ENCODE measurements around the gene MRC2. TPM values are rescaled to one million over a fixed set of nuclear protein-coding genes. Genes with fewer than 3 reads are reported as not detected.
A peak's percentile ranks its signal among the peaks of the same experiment; 100 is the strongest.

The MRC2 gene
- total RNA-seq (2021; ENCODE audit: unreplicated experiment) = 10.7 TPM
- 10.1 and 13.7 TPM in 2 replicates for polyA plus RNA-seq (2012)
- Bru-seq, nascent RNA = percentile 42 among the genes with signal in this experiment
- percentile 50 among the genes with signal in this experiment for BruChase-seq, experiment 1, labeled RNA remaining after a 6-hour chase
- percentile 44 among the genes with signal in this experiment for BruChase-seq, experiment 2, labeled RNA remaining after a 2-hour chase
- long read RNA-seq, full-length matches to known transcripts = 1 of 13 reads
- long read RNA-seq, partial matches to known transcripts = 7 of 13 reads
- long read RNA-seq, other reads (novel, unspliced or antisense) = 5 of 13 reads

DNA sequence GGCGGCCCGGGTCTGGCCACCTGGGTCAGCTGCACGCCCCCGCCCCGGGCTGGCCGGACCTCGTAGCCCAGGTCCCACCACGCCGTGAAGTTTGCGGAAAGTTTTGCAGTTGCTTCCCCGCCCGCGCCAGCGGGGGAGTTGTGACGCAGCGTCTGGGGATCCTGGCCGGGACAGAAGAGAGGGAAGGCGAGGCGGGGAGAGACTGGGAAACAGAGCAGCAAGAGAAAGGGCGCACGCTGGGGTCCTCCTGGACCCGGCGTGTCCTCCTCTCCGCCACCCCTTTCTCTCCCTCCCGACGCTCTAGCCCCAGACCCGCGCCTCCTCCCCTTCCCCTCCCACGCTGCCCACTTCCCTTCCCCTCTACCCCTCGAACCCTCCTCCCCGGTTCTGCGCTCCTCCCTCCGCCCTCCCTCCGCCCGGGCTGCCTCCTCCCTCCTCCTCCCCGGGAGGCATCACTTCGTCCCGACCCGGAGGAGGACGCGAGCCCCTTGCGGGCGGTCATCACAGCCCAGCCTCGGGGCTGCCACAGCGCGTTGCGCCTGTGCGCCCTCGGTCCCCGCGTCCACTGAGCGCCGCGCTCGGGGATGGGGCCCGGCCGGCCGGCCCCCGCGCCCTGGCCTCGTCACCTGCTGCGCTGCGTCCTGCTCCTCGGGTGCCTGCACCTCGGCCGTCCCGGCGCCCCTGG is at the start of gene MRC2:
MRC2 (plus strand) TSS at position 452 of the 685 bp plus-strand sequence; CDS start at position 585, 133 bp downstream.
- TF ChIP-seq, protein P1, sequence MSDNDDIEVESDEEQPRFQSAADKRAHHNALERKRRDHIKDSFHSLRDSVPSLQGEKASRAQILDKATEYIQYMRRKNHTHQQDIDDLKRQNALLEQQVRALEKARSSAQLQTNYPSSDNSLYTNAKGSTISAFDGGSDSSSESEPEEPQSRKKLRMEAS (IDR thresholded peaks at IDR 0.05) = no peak
- TF ChIP-seq POLR2AphosphoS5 (IDR thresholded peaks at IDR 0.05; ENCODE audit: low read depth, low read length) (peak; percentile 50; the same call in 1 of the 2 replicates), SRF (IDR thresholded peaks at IDR 0.05; ENCODE audit: low read depth) (no peak), EGR1 (IDR thresholded peaks at IDR 0.05; ENCODE audit: low read depth) (peak; percentile 77), YY1 (IDR thresholded peaks at IDR 0.05; ENCODE audit: extremely low read depth, insufficient replicate concordance, low read depth, low read length) (no peak), ZFX (IDR thresholded peaks at IDR 0.05) (no peak)
- H3K27ac ChIP-seq (ENCODE audit: low read depth, low read length) = peak within 1 kb of the TSS; percentile 48; the same call in 1 of the 2 replicates
- no peaks in the 10 kb centered on the region for H3K9me3 ChIP-seq (ENCODE audit: control insufficient read depth in 1 of 2, insufficient read depth in 1 of 2, low read depth in 1 of 2, low read length in 2 of 2)
- no TSS peak for BruUV-seq (replicated peaks)
- H3K27me3 ChIP-seq (ENCODE audit: insufficient read depth, low read length) = no peaks in the 10 kb centered on the region
- peak within 1 kb of the TSS; percentile 64 for H3K9ac ChIP-seq (ENCODE audit: low read length)
- no peaks in the 10 kb centered on the region for H3K36me3 ChIP-seq (ENCODE audit: control insufficient read depth in 1 of 2, insufficient read depth in 2 of 2, low read length in 2 of 2)
- H2AFZ ChIP-seq (ENCODE audit: low read depth, low read length, poor library complexity, severe bottlenecking) = peak within 1 kb of the TSS; percentile 72
- no peaks in the 10 kb centered on the region for H4K20me1 ChIP-seq (ENCODE audit: insufficient read depth)
- intact Hi-C loops (cut with micrococcal nuclease) = no loop called here
- H3K4me3 ChIP-seq (replicated peaks in 1 of 2; ENCODE audit: low read depth in 1 of 2, low read length in 2 of 2) = peak within 1 kb of the TSS; percentile 54 to 74
- CTCF ChIA-PET = no interaction called here
- ATAC-seq (peak; percentile 83), DNase-seq (ENCODE audit: low read depth, low spot score) (peak; percentile 31)
- H3K4me1 ChIP-seq (ENCODE audit: control insufficient read depth in 1 of 2, insufficient read depth in 2 of 2, low read length in 2 of 2) = peaks cover 11 to 39% of the 10 kb centered on the region in 2 experiments; a peak in 3 of 4 replicates
- no peaks in the 10 kb centered on the region for H3K79me2 ChIP-seq (ENCODE audit: insufficient read depth, low read length)
- H3K4me2 ChIP-seq (ENCODE audit: low read length) = peak within 1 kb of the TSS; percentile 99
- RAD21 ChIA-PET (ENCODE audit: low non-redundant PET in 1 of 2, low total read pairs in 2 of 2, uncharacterized antibody in 2 of 2, unreplicated experiment in 2 of 2) = no interaction called here
- POLR2A ChIA-PET = no interaction called here
- no peaks in the 10 kb centered on the region for H3K9me2 ChIP-seq (ENCODE audit: insufficient read depth)
